ENCODE data around the gene RRAGD.

DNA sequence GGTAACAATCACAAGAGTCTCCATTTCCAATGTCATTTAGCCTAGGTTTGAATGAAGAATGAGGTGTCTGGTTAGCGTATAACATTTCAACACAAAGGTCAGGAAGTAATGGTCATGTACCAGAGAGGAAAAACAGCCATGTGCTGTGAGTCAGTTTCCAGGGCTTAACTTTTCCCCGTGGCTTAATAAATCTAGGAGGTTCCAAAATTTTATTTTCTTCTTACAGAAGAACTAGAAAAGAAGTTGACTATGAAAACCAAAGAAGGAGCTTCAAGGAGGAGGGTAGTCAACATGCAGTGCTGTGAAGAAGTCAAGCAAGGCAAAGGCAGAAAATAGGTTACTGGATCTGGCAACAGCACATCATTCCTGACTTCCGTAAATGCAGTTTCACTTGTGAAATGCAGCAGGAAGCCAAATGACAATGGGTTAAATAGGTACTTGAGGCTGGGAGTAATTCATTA, 88.5 kb downstream of the RRAGD start:
- no peak for TF ChIP-seq ZNF274 (IDR thresholded peaks at IDR 0.05; ENCODE audit: low read depth, low read length)
- no peak for TF ChIP-seq SUZ12 (IDR thresholded peaks at IDR 0.05; ENCODE audit: extremely low read depth, insufficient read depth, insufficient read length)
- no peak for TF ChIP-seq YY1 (IDR thresholded peaks at IDR 0.05; ENCODE audit: insufficient read depth, insufficient read length)

Data from NT2/D1 (cell line).